Activated CD4-positive, alpha-beta T cell treated with anti-CD3 and anti-CD28 coated beads, Interleukin-2, amount 50 U/mL, for 4 hours (primary cell): ENCODE measurements around the gene RB1.
A peak's percentile ranks its signal among the peaks of the same experiment; 100 is the strongest.
"Not testable (repeated sequence)": the region's sequence is repeated elsewhere in the genome, so short reads cannot be mapped to it uniquely, and the experiment has no call there.

Source experiments
- DNase-seq, 2 experiments: peaks; one replicate each; pipeline ENCODE4 v3.0.0-alpha.2; 2020

RB1 gene

GRCh38 chr13:48411841-48412531 lies 108.4 kb downstream of the RB1 start:
- DNase-seq: peak; percentile 20 to 28

GRCh38 chr13:48412881-48413351 lies 109.4 kb downstream of the RB1 start, which contains the start of gene LPAR6:
Gene LPAR6 (minus strand): TSS chr13:48413113. CDS start chr13:48412423, 690 bp downstream.
- no peak for DNase-seq

- no peak for DNase-seq
Measured at GRCh38 chr13:48414501-48414900, 111.0 kb downstream of the RB1 start.

GRCh38 chr13:48415516-48415915 lies 112.0 kb downstream of the RB1 start:
- DNase-seq: no peak

- not testable (repeated sequence) for DNase-seq
Measured at GRCh38 chr13:48422003-48422402, 118.5 kb downstream of the RB1 start.

GRCh38 chr13:48424212-48424611 lies 120.7 kb downstream of the RB1 start:
- no peak for DNase-seq

- no peak for DNase-seq
Measured at GRCh38 chr13:48426052-48426451, 122.5 kb downstream of the RB1 start.

- DNase-seq: not testable (repeated sequence)
Measured at GRCh38 chr13:48426755-48427298, 123.3 kb downstream of the RB1 start.

- DNase-seq: no peak
Measured at GRCh38 chr13:48429036-48429435, 125.5 kb downstream of the RB1 start.

GRCh38 chr13:48429886-48430285 lies 126.3 kb downstream of the RB1 start:
- no peak for DNase-seq

- DNase-seq: no peak
Measured at GRCh38 chr13:48431431-48431830, 127.9 kb downstream of the RB1 start.

GRCh38 chr13:48431987-48432615 lies 128.6 kb downstream of the RB1 start:
- DNase-seq: no peak

GRCh38 chr13:48434200-48434599 lies 130.6 kb downstream of the RB1 start:
- no peak for DNase-seq

GRCh38 chr13:48436661-48437288 lies 133.2 kb downstream of the RB1 start:
- no peak for DNase-seq

GRCh38 chr13:48437371-48437770 lies 133.8 kb downstream of the RB1 start:
- DNase-seq: no peak

GRCh38 chr13:48443442-48444208 lies 140.1 kb downstream of the RB1 start:
- no peak for DNase-seq

GRCh38 chr13:48446464-48446863 lies 142.9 kb downstream of the RB1 start:
- no peak for DNase-seq

- no peak for DNase-seq
Measured at GRCh38 chr13:48448285-48448958, 144.9 kb downstream of the RB1 start.

GRCh38 chr13:48448959-48449614 lies 145.5 kb downstream of the RB1 start:
- no peak for DNase-seq

- no peak for DNase-seq
Measured at GRCh38 chr13:48449656-48450055, 146.1 kb downstream of the RB1 start.

GRCh38 chr13:48451196-48451595 lies 147.6 kb downstream of the RB1 start:
- not testable (repeated sequence) for DNase-seq

GRCh38 chr13:48456546-48456945 lies 153.0 kb downstream of the RB1 start:
- no peak for DNase-seq
